ENCODE results near the gene SYT15. TPM values are rescaled to one million over a fixed set of nuclear protein-coding genes. Genes with fewer than 3 reads are reported as not detected.

The SYT15 gene
- polyA plus RNA-seq, 1 of the 3 experiments (the other 2 are of a cell fraction), result 0.07 TPM

DNA sequence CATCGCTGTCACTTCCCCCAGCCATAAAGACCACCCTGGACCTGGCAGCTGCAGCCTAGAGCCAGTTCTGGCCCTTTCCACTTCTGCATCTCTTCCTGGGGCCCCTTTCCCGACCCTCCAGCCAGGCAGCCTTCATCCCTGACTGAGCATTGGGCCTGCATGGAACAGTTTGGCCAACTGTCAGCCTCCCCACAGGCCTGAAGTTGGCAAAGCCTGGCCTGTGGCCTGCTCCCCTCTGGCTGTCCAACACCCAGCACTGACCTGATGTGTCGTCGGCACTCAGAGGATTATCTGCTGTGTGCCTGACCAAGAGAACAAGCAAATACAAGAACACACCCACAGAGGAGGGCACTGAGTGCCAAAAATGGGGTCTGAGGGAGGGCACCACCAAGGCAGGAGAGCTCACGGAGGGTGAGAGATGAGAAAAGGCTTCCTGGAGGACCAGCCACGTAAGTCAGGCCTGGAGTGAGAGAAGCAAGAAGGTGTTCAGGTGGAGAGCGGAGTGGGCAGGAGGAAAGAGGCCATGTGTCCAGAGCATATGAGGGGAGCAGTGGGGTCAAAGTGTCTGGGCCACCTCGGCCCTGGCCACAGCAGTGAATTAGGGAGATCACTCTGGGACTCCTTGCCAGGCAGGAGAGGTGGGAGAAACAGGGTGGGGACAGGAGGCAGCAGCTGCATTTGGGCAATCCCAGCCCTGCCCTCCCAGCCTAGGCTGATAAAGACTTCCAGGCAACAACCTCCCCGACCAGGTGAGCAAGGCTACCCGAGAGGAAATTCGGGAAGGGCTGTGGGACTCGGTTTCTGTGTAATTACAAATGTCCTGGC lies 27.0 kb upstream of the SYT15 start (continued):
- TF ChIP-seq, protein P1, sequence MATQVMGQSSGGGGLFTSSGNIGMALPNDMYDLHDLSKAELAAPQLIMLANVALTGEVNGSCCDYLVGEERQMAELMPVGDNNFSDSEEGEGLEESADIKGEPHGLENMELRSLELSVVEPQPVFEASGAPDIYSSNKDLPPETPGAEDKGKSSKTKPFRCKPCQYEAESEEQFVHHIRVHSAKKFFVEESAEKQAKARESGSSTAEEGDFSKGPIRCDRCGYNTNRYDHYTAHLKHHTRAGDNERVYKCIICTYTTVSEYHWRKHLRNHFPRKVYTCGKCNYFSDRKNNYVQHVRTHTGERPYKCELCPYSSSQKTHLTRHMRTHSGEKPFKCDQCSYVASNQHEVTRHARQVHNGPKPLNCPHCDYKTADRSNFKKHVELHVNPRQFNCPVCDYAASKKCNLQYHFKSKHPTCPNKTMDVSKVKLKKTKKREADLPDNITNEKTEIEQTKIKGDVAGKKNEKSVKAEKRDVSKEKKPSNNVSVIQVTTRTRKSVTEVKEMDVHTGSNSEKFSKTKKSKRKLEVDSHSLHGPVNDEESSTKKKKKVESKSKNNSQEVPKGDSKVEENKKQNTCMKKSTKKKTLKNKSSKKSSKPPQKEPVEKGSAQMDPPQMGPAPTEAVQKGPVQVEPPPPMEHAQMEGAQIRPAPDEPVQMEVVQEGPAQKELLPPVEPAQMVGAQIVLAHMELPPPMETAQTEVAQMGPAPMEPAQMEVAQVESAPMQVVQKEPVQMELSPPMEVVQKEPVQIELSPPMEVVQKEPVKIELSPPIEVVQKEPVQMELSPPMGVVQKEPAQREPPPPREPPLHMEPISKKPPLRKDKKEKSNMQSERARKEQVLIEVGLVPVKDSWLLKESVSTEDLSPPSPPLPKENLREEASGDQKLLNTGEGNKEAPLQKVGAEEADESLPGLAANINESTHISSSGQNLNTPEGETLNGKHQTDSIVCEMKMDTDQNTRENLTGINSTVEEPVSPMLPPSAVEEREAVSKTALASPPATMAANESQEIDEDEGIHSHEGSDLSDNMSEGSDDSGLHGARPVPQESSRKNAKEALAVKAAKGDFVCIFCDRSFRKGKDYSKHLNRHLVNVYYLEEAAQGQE (IDR thresholded peaks at IDR 0.05; ENCODE audit: low read depth, low read length), result no peak
- TF ChIP-seq EP300 (IDR thresholded peaks at IDR 0.05; ENCODE audit: borderline replicate concordance in 1 of 2, low read depth in 1 of 2, low read length in 1 of 2), result no peak
- TF ChIP-seq FOSL2 (IDR thresholded peaks at IDR 0.05; ENCODE audit: borderline replicate concordance, low read depth), result no peak

DNA sequence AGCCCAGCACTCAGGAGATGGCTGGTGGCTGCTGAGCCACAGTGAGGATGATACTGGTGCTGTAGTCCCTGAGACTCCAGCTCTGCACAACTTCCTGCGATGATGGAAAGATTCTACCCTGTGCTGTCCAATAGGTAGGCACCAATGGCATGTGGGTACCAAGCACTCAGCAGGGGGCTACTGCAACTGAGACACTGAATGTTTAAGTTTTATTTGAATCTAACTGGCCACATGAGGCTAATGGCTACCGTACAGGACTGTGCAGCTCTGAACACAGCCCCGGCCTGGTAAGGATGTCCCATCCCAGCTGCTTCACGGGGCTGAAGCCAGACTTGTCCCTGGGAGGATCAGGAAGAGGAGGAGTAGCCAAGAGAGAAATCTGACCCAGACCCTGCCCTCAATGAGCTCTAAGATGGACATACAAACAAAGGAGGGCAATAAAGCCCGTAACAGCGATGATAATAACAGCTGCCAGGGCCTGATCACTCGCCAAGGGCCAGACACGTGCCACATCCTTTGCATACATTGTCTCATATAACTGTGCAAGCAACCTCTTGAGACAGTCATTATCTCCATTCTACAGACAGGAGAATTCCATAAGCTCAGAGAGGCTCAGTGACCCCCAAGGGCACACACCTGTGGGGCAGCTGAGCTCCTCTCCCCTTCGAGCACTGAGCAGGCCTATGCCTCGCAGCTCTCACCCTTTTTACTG lies 26.2 kb upstream of the SYT15 start:
- Histone ChIP-seq H3K27me3 (ENCODE audit: insufficient read depth) (peaks cover 9% of the 10 kb centered on the region; the same call in 1 of the 2 replicates), H3K27ac (ENCODE audit: low read depth in 2 of 2, low read length in 1 of 2) (no peak overlapping the region), H3K9me2 (no peaks in the 10 kb centered on the region), H3K9me3 (no peaks in the 10 kb centered on the region), H2AFZ (ENCODE audit: low read depth) (no peak overlapping the region), H4K20me1 (ENCODE audit: insufficient read depth) (no peaks in the 10 kb centered on the region), H3K79me2 (ENCODE audit: insufficient read depth) (no peaks in the 10 kb centered on the region), H3K4me1 (ENCODE audit: control insufficient read depth in 1 of 2, insufficient read depth in 2 of 2, low read depth in 1 of 2, low read length in 1 of 2) (peaks cover 0 to 3% of the 10 kb centered on the region in 2 experiments; a peak in 1 of 4 replicates), H3K9ac (no peak overlapping the region), H3K4me3 (ENCODE audit: low read depth in 2 of 2, low read length in 1 of 2) (no peak overlapping the region), H3F3A (replicated peaks; ENCODE audit: insufficient read depth) (no peaks in the 10 kb centered on the region), H3K36me3 (replicated peaks in 1 of 2; ENCODE audit: control insufficient read depth in 1 of 2, insufficient read depth in 2 of 2, low read length in 1 of 2) (no peaks in the 10 kb centered on the region), H3K4me2 (no peak overlapping the region)
- TF ChIP-seq, protein P2, sequence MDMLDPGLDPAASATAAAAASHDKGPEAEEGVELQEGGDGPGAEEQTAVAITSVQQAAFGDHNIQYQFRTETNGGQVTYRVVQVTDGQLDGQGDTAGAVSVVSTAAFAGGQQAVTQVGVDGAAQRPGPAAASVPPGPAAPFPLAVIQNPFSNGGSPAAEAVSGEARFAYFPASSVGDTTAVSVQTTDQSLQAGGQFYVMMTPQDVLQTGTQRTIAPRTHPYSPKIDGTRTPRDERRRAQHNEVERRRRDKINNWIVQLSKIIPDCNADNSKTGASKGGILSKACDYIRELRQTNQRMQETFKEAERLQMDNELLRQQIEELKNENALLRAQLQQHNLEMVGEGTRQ (IDR thresholded peaks at IDR 0.05; ENCODE audit: borderline replicate concordance, low read depth, low read length), result no peak
- TF ChIP-seq SIN3A (IDR thresholded peaks at IDR 0.05; ENCODE audit: borderline replicate concordance, low read depth, low read length) (no peak), RXRA (IDR thresholded peaks at IDR 0.05; ENCODE audit: borderline replicate concordance, low read depth) (no peak), RAD21 (IDR thresholded peaks at IDR 0.05; ENCODE audit: low read length) (no peak), GATA2 (CRISPR knock-in tag; IDR thresholded peaks at IDR 0.05) (no peak), POLR2AphosphoS5 (IDR thresholded peaks at IDR 0.05; ENCODE audit: low read depth, low read length) (no peak), TEAD4 (IDR thresholded peaks at IDR 0.05; ENCODE audit: borderline replicate concordance, insufficient read depth) (no peak), NFIC (IDR thresholded peaks at IDR 0.05; ENCODE audit: borderline replicate concordance) (no peak), MEF2A (IDR thresholded peaks at IDR 0.05; ENCODE audit: borderline replicate concordance, low read depth) (no peak), FOXM1 (IDR thresholded peaks at IDR 0.05; ENCODE audit: low read depth) (no peak), JUND (IDR thresholded peaks at IDR 0.05) (no peak), RFX5 (IDR thresholded peaks at IDR 0.05; ENCODE audit: low read length) (no peak)
- TF ChIP-seq, protein P3, sequence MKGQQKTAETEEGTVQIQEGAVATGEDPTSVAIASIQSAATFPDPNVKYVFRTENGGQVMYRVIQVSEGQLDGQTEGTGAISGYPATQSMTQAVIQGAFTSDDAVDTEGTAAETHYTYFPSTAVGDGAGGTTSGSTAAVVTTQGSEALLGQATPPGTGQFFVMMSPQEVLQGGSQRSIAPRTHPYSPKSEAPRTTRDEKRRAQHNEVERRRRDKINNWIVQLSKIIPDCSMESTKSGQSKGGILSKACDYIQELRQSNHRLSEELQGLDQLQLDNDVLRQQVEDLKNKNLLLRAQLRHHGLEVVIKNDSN (IDR thresholded peaks at IDR 0.05; ENCODE audit: borderline replicate concordance, low read depth), result no peak
- TF ChIP-seq, protein P4, sequence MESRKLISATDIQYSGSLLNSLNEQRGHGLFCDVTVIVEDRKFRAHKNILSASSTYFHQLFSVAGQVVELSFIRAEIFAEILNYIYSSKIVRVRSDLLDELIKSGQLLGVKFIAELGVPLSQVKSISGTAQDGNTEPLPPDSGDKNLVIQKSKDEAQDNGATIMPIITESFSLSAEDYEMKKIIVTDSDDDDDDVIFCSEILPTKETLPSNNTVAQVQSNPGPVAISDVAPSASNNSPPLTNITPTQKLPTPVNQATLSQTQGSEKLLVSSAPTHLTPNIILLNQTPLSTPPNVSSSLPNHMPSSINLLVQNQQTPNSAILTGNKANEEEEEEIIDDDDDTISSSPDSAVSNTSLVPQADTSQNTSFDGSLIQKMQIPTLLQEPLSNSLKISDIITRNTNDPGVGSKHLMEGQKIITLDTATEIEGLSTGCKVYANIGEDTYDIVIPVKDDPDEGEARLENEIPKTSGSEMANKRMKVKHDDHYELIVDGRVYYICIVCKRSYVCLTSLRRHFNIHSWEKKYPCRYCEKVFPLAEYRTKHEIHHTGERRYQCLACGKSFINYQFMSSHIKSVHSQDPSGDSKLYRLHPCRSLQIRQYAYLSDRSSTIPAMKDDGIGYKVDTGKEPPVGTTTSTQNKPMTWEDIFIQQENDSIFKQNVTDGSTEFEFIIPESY (IDR thresholded peaks at IDR 0.05; ENCODE audit: borderline replicate concordance, low read depth), result no peak
- TF ChIP-seq, protein P5, sequence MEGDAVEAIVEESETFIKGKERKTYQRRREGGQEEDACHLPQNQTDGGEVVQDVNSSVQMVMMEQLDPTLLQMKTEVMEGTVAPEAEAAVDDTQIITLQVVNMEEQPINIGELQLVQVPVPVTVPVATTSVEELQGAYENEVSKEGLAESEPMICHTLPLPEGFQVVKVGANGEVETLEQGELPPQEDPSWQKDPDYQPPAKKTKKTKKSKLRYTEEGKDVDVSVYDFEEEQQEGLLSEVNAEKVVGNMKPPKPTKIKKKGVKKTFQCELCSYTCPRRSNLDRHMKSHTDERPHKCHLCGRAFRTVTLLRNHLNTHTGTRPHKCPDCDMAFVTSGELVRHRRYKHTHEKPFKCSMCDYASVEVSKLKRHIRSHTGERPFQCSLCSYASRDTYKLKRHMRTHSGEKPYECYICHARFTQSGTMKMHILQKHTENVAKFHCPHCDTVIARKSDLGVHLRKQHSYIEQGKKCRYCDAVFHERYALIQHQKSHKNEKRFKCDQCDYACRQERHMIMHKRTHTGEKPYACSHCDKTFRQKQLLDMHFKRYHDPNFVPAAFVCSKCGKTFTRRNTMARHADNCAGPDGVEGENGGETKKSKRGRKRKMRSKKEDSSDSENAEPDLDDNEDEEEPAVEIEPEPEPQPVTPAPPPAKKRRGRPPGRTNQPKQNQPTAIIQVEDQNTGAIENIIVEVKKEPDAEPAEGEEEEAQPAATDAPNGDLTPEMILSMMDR (IDR thresholded peaks at IDR 0.05), result no peak
- ChIA-PET POLR2A (no interaction called here), CTCF (interaction anchor here (1.0 to 1.6 kb wide), 3 partner anchors 8 to 324 kb away, joined by 3 to 5 read pairs (median 3); no protein-coding TSS in a partner anchor)
- WGBS (ENCODE audit: low lambda C conversion rate), result 83% methylated on average over 10 of the region's 10 CpGs
- DNase-seq, result no peak
